GM18517 (cell line): ENCODE measurements around the gene F10.

Experiments
- ATAC-seq: cut with Tn5 transposase; IDR thresholded peaks from one replicate; pipeline ENCODE4 v1.9.1; 2021; ENCODE audit warnings: mild to moderate bottlenecking, moderate library complexity; ENCODE audit not compliant: unreplicated experiment

The F10 gene

GRCh38 chr13:113129921-113130750, 7.5 kb downstream of the F10 start:
- ATAC-seq = no peak

GRCh38 chr13:113135281-113135760, 12.7 kb downstream of the F10 start:
- ATAC-seq = no peak

GRCh38 chr13:113137691-113138298, 15.2 kb downstream of the F10 start:
- no peak for ATAC-seq

- ATAC-seq = no peak
Observed at GRCh38 chr13:113138792-113139551, 16.4 kb downstream of the F10 start.

GRCh38 chr13:113139577-113139976, 17.0 kb downstream of the F10 start:
- ATAC-seq = no peak

- ATAC-seq = no peak
Observed at GRCh38 chr13:113140677-113141600, 18.3 kb downstream of the F10 start.

DNA sequence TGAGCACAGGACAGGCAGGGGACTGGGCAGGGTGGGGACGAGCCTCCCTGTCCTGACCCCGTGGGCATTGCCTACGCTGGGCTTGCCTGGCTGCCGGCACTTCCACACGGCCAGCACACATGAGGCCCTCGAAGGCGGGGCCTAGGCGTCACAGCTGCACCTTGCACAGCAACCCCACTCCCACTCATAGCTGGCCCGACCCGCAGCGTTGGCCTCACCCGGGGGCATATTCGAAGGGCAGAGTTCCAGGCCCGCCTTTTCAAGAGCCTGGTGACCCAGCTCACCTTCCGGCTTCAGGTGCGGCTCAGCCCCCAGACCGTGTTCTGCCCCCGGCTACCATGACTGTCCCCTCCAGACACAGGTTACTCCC, 19.0 kb downstream of the F10 start:
- no peak for ATAC-seq

- ATAC-seq = no peak
Observed at GRCh38 chr13:113142876-113143275, 20.3 kb downstream of the F10 start.

DNA sequence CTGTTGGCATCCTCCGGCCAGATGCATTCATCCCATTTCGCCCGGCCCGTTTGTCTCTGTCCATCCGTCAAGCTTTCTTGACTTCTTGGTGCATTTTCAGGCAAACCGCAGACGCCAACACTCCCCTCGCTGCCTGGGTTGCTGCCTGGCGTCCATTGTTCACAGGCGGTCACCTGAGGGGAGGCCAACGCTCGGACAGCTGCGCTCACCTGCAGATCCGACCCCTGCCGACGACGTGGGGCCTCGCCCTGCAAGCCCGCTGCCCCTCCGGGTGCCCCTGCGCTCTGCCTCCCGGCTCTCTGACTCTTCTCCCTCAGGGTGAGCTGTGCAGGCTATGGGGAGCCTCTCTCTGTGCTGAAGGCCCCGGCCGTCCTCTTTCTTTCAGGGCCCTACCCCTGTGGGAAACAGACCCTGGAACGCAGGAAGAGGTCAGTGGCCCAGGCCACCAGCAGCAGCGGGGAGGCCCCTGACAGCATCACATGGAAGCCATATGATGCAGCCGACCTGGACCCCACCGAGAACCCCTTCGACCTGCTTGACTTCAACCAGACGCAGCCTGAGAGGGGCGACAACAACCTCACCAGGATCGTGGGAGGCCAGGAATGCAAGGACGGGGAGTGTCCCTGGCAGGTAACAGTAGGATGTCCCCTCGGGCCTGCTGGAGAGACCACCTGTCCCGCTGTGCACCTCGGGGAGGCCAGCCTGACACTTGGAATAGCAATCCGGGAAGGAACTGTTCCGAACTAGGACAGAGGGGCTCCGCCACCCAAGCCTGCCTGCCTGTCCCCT, 21.1 kb downstream of the F10 start:
- ATAC-seq = no peak

- no peak for ATAC-seq
Observed at GRCh38 chr13:113144255-113144629, 21.6 kb downstream of the F10 start.

- no peak for ATAC-seq
Observed at GRCh38 chr13:113145496-113145895, 22.9 kb downstream of the F10 start.

DNA sequence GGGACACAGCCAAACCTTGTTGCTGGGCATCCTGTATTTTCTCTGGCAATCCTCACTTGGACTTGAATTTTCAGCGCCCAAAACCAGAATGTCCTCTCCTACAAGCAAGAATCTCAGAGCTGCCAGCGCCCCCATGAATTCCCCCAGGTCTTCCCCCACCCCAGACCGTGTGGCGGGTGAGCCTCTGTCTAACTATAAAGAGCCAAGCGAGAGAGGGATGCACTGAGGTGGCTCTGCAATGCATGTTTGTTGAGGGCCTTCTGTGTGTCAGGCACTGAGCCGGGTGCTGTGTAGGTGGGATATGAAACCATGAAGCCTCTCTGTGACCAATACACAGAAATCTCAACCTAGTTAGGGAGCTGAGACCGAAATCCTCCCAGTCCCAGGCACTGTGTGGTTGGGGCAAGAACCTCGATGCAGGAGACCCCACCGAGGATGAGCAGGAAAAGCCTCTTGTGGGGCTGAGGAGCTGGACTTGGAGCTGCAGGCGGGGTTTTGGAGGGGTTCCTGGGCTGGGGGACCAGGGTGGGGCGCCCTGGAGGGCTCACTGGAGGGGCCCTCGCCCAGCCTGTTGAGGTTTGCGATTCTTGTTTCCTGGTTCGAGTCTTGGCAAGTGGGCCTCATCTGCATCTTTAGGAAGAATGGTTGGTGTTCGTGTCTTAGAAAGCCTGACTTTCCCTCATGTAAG, 23.5 kb downstream of the F10 start:
- no peak for ATAC-seq

DNA sequence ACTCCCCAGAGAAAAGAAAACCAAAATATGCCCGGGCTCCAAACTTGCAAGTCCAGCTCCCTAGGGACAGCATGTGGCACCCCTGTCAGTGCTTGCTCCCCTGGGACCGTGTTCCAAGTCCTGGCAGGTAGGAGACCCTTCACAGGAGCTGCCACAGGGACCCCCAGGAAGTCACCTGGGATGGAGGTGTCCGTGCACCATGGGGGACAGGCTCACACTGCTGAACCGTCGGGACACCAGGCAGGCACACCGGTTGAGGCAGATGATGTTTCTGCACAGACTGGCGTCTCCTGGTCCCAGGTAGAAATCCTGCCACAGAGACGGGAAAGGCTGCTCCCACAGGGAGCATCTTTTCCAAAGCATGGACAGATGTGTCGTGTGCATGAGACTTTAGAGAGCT, 24.2 kb downstream of the F10 start:
- no peak for ATAC-seq

DNA sequence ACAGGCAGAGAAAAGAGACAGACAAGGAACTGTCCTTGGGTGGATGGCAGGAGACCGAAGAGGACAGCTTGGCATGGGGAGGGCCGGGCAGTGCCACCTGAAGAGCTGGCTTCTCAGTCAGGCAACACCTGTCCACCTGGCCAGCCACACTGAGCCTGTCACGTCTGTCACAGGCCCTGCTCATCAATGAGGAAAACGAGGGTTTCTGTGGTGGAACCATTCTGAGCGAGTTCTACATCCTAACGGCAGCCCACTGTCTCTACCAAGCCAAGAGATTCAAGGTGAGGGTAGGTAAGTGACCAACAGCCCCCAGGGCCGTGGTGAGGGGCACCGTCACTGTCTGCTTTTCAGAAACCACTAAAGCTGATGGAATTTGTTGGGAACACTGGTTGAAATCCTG, 24.6 kb downstream of the F10 start:
- ATAC-seq = no peak

DNA sequence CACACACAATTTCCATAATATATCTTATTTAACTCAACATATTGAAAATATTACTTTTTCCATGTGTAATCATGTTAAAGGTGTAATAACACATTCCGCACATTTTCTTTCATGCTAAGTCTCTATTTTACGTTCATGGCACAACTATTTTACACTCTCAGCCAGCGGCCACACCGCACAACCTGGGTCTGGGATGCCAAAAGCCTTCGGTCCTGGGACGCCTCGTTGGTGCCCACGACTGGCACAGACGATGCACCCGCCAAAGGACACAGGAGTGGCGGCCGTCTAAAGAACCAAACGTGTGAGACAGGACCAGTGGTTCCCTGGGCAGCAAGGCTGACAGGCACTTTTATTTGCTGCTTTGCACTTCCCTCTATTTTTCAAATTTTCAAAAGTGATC, 25.8 kb downstream of the F10 start:
- no peak for ATAC-seq

DNA sequence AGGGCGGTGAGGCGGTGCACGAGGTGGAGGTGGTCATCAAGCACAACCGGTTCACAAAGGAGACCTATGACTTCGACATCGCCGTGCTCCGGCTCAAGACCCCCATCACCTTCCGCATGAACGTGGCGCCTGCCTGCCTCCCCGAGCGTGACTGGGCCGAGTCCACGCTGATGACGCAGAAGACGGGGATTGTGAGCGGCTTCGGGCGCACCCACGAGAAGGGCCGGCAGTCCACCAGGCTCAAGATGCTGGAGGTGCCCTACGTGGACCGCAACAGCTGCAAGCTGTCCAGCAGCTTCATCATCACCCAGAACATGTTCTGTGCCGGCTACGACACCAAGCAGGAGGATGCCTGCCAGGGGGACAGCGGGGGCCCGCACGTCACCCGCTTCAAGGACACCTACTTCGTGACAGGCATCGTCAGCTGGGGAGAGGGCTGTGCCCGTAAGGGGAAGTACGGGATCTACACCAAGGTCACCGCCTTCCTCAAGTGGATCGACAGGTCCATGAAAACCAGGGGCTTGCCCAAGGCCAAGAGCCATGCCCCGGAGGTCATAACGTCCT, 26.4 kb downstream of the F10 start:
- ATAC-seq = no peak

DNA sequence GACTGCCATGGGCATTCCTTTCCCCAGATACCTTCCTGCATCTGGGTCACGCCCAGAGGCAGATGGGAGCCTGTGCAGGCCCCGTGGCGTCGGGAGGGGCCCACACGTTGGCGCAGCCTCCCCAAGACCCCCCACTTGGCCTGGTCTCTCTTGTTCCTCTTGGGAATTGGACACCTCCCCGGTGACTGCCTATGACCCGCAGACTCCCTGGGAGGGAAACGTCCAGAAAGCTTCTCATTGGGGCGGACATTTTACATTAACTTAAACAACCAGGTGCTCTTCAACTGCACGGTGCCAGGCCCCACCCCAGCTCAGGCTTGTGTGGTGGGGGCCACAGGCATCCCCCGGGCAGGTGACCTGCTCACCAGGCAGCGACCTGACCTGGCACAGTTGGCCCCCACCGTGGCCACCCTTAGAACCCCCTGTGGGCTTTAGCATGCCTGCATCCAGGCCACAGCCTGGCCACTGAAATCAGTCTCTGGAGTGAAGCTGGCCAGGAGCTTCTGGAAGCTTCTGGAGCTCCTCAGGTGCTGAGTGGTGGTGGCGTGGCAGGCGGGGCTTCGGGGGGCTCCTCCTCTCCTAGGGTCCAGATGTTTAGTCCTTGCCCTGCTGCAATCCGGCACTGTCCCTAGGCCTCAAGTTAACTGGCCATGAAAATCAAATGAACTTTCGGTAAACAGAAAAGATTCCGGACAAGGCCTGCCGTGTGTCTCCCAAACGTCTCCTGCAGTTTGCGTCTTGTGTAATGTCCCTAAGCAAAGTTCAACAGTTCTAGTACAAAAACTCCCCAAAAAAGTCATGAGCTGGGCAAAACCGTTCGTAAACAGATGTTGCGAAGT, 27.3 kb downstream of the F10 start:
- no peak for ATAC-seq
